GM19193 (cell line): ENCODE data around the gene UNC45B.

Source experiments
- POLR2A ChIP-seq: IDR thresholded peaks from 4 replicates; pipeline ENCODE4 v1.6.1; 2011; ENCODE audit not compliant: insufficient read depth, insufficient read length; ENCODE audit errors: extremely low read depth

Gene UNC45B

GRCh38 chr17:35132099-35132498, 15.5 kb upstream of the UNC45B start:
- no peak for TF ChIP-seq POLR2A

GRCh38 chr17:35132816-35133550, 14.6 kb upstream of the UNC45B start:
- TF ChIP-seq POLR2A = no peak

GRCh38 chr17:35135322-35135721, 12.3 kb upstream of the UNC45B start:
- no peak for TF ChIP-seq POLR2A

- TF ChIP-seq POLR2A = no peak
These were observed 9.4 kb upstream of the UNC45B start for GRCh38 chr17:35138218-35138617.

GRCh38 chr17:35141681-35142466, 5.7 kb upstream of the UNC45B start, which contains the start of gene NLE1:
NLE1 (minus strand) TSS chr17:35142303; CDS start chr17:35142275, 28 bp downstream.
- peak; percentile 70 for TF ChIP-seq POLR2A

GRCh38 chr17:35142467-35142796, 5.2 kb upstream of the UNC45B start:
- TF ChIP-seq POLR2A = no peak

- TF ChIP-seq POLR2A = no peak
These were observed 2.8 kb upstream of the UNC45B start for GRCh38 chr17:35144840-35145239.

- no peak for TF ChIP-seq POLR2A
These were observed 1.3 kb upstream of the UNC45B start for GRCh38 chr17:35146214-35146833.

- TF ChIP-seq POLR2A = no peak
These were observed 527 bp downstream of the UNC45B start for GRCh38 chr17:35148144-35148543.

GRCh38 chr17:35149941-35150340, 2.3 kb downstream of the UNC45B start:
- TF ChIP-seq POLR2A = no peak

GRCh38 chr17:35152421-35153140, 5.0 kb downstream of the UNC45B start:
- TF ChIP-seq POLR2A = no peak

- TF ChIP-seq POLR2A = no peak
These were observed 6.9 kb downstream of the UNC45B start for GRCh38 chr17:35154196-35155165.

GRCh38 chr17:35155246-35155645, 7.6 kb downstream of the UNC45B start:
- TF ChIP-seq POLR2A = no peak

GRCh38 chr17:35159940-35160339, 12.3 kb downstream of the UNC45B start:
- TF ChIP-seq POLR2A = no peak

GRCh38 chr17:35160354-35161201, 13.0 kb downstream of the UNC45B start:
- TF ChIP-seq POLR2A = no peak
